H1 (cell line): ENCODE data around the gene PPP2R5B. TPM values are rescaled to one million over a fixed set of nuclear protein-coding genes. Genes with fewer than 3 reads are reported as not detected.

Experiments used
- BCL11A ChIP-seq, 2 experiments: IDR thresholded peaks; one replicate each; pipeline ENCODE4 v1.6.1; 2011; ENCODE audit warnings: low read depth in 2 of 2, low read length in 2 of 2, mild to moderate bottlenecking in 2 of 2
- CEBPB ChIP-seq: IDR thresholded peaks from 2 replicates; pipeline ENCODE4 v1.6.1; 2012; ENCODE audit warnings: low read depth, low read length
- CHD1 ChIP-seq: IDR thresholded peaks from 2 replicates; pipeline ENCODE4 v1.6.1; 2012; ENCODE audit warnings: low read depth, low read length, improper control_type of control experiment
- E2F6 ChIP-seq: IDR thresholded peaks from 2 replicates; pipeline ENCODE4 v1.6.1; 2012; ENCODE audit warnings: inconsistent platforms
- EGR1 ChIP-seq: IDR thresholded peaks from 2 replicates; pipeline ENCODE4 v1.6.1; 2011; ENCODE audit warnings: low read depth, low read length, borderline replicate concordance
- EZH2 ChIP-seq: fragments of 200-600 bp; sonication (generic); IDR thresholded peaks from 2 replicates; pipeline ENCODE4 v1.7.1; 2012; ENCODE audit warnings: low read depth, mild to moderate bottlenecking, moderate library complexity, low read length, inconsistent platforms; ENCODE audit not compliant: severe bottlenecking
- GTF2F1 ChIP-seq: IDR thresholded peaks from 2 replicates; pipeline ENCODE4 v1.6.1; 2012; ENCODE audit warnings: low read depth, low read length, improper control_type of control experiment, borderline replicate concordance
- HDAC6 ChIP-seq: IDR thresholded peaks from one replicate; pipeline ENCODE4 v1.7.1; 2012; ENCODE audit warnings: low read depth, mild to moderate bottlenecking, inconsistent platforms, low read length, moderate library complexity
- KDM5A ChIP-seq: fragments of 200-600 bp; IDR thresholded peaks from 2 replicates; pipeline ENCODE4 v1.7.1; 2012; ENCODE audit warnings: mild to moderate bottlenecking, low read length, inconsistent platforms, mixed read lengths
- SRF ChIP-seq: IDR thresholded peaks from 2 replicates; pipeline ENCODE4 v1.6.1; 2011; ENCODE audit warnings: mild to moderate bottlenecking, low read depth, low read length, moderate library complexity
- ZNF274 ChIP-seq: IDR thresholded peaks from 2 replicates; pipeline ENCODE4 v1.7.0; 2012; ENCODE audit warnings: low read length, borderline replicate concordance; ENCODE audit errors: extremely low read depth
- polyA plus RNA-seq, 7 experiments: library from polyadenylated mRNA; depleted of rRNA in 3 of 7; stranded (reverse) in 5 of 7; unstranded in 2 of 7; fragments of >200 nt in 5 of 7; fragments of 200-250 nt in 2 of 7; gene quantifications; 1 replicate in 5 of 7; 2 replicates in 1 of 7; 4 replicates in 1 of 7; pipeline versions ENCODE4 v1.2.1 to v1.2.3, GENCODE V29; 2011 to 2013; ENCODE audit warnings: missing spikeins in 2 of 7, mixed read lengths in 2 of 7
- total RNA-seq: library from RNA; stranded (reverse); fragmentation: NEBNext Ultra II Directional; extraction: Animal tissue kit (Norgen Biotek cat#: 25700); gene quantifications from 2 replicates; pipeline ENCODE4 v1.2.1, GENCODE V29; 2021

The PPP2R5B gene
- total and polyA plus RNA-seq, 2 of the 8 experiments (the other 6 are each of a cell fraction or from before 2014, with no cell fraction given): 4.9 to 5.1 TPM

GRCh38 chr11:64923944-64924909 lies at the start of gene PPP2R5B (continued):
- TF ChIP-seq EZH2 (no peak), E2F6 (no peak), KDM5A (no peak), EGR1 (no peak), CEBPB (no peak), ZNF274 (no peak), BCL11A (IDR thresholded peaks at IDR 0.05; ENCODE audit: low read depth in 2 of 2, low read length in 2 of 2) (no peak), HDAC6 (no peak), GTF2F1 (no peak), CHD1 (no peak), SRF (no peak)
